Activated naive CD4-positive, alpha-beta T cell treated with anti-CD3 and anti-CD28 coated beads, Interleukin-2, amount 10 ng/mL, durations not matched to agents 7 days and 5 days (primary cell): ENCODE results near the gene TBC1D20.
"Not testable (repeated sequence)": the region's sequence is repeated elsewhere in the genome, so short reads cannot be mapped to it uniquely, and the experiment has no call there.

ENCODE experiments used
- CTCF ChIA-PET: fragments of 350-600 bp; sonication (Branson Sonifier 250); formaldehyde crosslinking; loops from one replicate; lab custom pipeline; 2021; ENCODE audit warnings: antibody characterized with exemption; lab: Charles Lee
- DNase-seq: peaks from one replicate; pipeline ENCODE4 v3.0.0-alpha.2; 2020
- H3K27ac Mint-ChIP-seq: one replicate; pipeline ENCODE4 v1.8.0; 2021; ENCODE audit warnings: mild to moderate bottlenecking, moderate library complexity, mixed read lengths
- H3K27me3 Mint-ChIP-seq: one replicate; pipeline ENCODE4 v1.8.0; 2021; ENCODE audit warnings: mild to moderate bottlenecking, mixed read lengths
- H3K36me3 Mint-ChIP-seq: one replicate; pipeline ENCODE4 v1.8.0; 2021; ENCODE audit warnings: mixed read lengths
- H3K4me1 Mint-ChIP-seq: one replicate; pipeline ENCODE4 v1.8.0; 2021; ENCODE audit warnings: mixed read lengths
- H3K4me3 Mint-ChIP-seq: one replicate; pipeline ENCODE4 v1.8.0; 2021; ENCODE audit warnings: mild to moderate bottlenecking, moderate library complexity, mixed read lengths
- H3K9me3 Mint-ChIP-seq: one replicate; pipeline ENCODE4 v1.8.0; 2021; ENCODE audit warnings: mixed read lengths

The TBC1D20 gene

GRCh38 chr20:481167-481566 lies 18.8 kb upstream of the TBC1D20 start:
- Mint-ChIP-seq H3K9me3 (no peaks in the 10 kb centered on the region), H3K4me1 (peaks cover 53% of the 10 kb centered on the region), H3K27ac (peak overlapping the region; percentile 70), H3K4me3 (no peak overlapping the region), H3K27me3 (no peaks in the 10 kb centered on the region), H3K36me3 (peaks cover 62% of the 10 kb centered on the region)
- CTCF ChIA-PET, result interaction anchor here (1.3 to 5.6 kb wide), 3 partner anchors 119 to 164 kb away, joined by 4 to 51 read pairs (median 7); no protein-coding TSS in a partner anchor
- peak; percentile 33 for DNase-seq

- H3K4me1 Mint-ChIP-seq, result peaks cover 53% of the 10 kb centered on the region
- H3K27me3 Mint-ChIP-seq, result no peaks in the 10 kb centered on the region
- peak overlapping the region; percentile 70 for H3K27ac Mint-ChIP-seq
- H3K4me3 Mint-ChIP-seq, result no peak overlapping the region
- no peaks in the 10 kb centered on the region for H3K9me3 Mint-ChIP-seq
- CTCF ChIA-PET, result interaction anchor here (1.6 to 5.6 kb wide), 3 partner anchors 42 to 126 kb away, joined by 4 to 51 read pairs (median 10); no protein-coding TSS in a partner anchor
- peaks cover 56% of the 10 kb centered on the region for H3K36me3 Mint-ChIP-seq
- no peak for DNase-seq
Observed at GRCh38 chr20:480044-480443, 17.7 kb upstream of the TBC1D20 start.

GRCh38 chr20:479487-479886 lies 17.2 kb upstream of the TBC1D20 start:
- H3K4me1 Mint-ChIP-seq, result peaks cover 53% of the 10 kb centered on the region
- H3K4me3 Mint-ChIP-seq, result no peak overlapping the region
- H3K27me3 Mint-ChIP-seq, result no peaks in the 10 kb centered on the region
- H3K9me3 Mint-ChIP-seq, result no peaks in the 10 kb centered on the region
- no peak overlapping the region for H3K27ac Mint-ChIP-seq
- H3K36me3 Mint-ChIP-seq, result peaks cover 53% of the 10 kb centered on the region
- no peak for DNase-seq
- CTCF ChIA-PET, result interaction anchor here (1.5 to 5.6 kb wide), 5 partner anchors 18 to 125 kb away, joined by 4 to 51 read pairs (median 5); partner anchors contain the start of gene TBC1D20

- CTCF ChIA-PET, result interaction anchor here (0.7 to 5.6 kb wide), 12 partner anchors 17 to 262 kb away, joined by 3 to 51 read pairs (median 4); partner anchors contain the start of gene TBC1D20
- H3K27me3 Mint-ChIP-seq, result no peaks in the 10 kb centered on the region
- H3K9me3 Mint-ChIP-seq, result no peaks in the 10 kb centered on the region
- H3K4me1 Mint-ChIP-seq, result peaks cover 51% of the 10 kb centered on the region
- H3K36me3 Mint-ChIP-seq, result peaks cover 51% of the 10 kb centered on the region
- H3K27ac Mint-ChIP-seq, result peak overlapping the region; percentile 79
- H3K4me3 Mint-ChIP-seq, result no peak overlapping the region
- DNase-seq, result peak; percentile 45
Observed at GRCh38 chr20:478949-479429, 16.7 kb upstream of the TBC1D20 start.

GRCh38 chr20:478010-478948 lies 15.9 kb upstream of the TBC1D20 start:
- H3K27ac Mint-ChIP-seq, result peak overlapping the region; percentile 79
- DNase-seq, result no peak
- CTCF ChIA-PET, result interaction anchor here (0.7 to 5.6 kb wide), 13 partner anchors 16 to 261 kb away, joined by 3 to 51 read pairs (median 4); partner anchors contain the start of gene TBC1D20

GRCh38 chr20:476561-477249 lies 14.4 kb upstream of the TBC1D20 start:
- not testable (repeated sequence) for H3K4me3 Mint-ChIP-seq, H3K27ac Mint-ChIP-seq, DNase-seq, H3K9me3 Mint-ChIP-seq, H3K27me3 Mint-ChIP-seq
- H3K36me3 Mint-ChIP-seq, result peaks cover 42% of the 10 kb centered on the region
- CTCF ChIA-PET, result interaction anchor here (0.7 to 2.5 kb wide), 7 partner anchors 11 to 121 kb away, joined by 3 to 10 read pairs (median 4); no protein-coding TSS in a partner anchor
- H3K4me1 Mint-ChIP-seq, result peaks cover 38% of the 10 kb centered on the region

More at GRCh38 chr20:478010-478948, 15.9 kb upstream of the TBC1D20 start:
- Mint-ChIP-seq H3K36me3 (peaks cover 49% of the 10 kb centered on the region), H3K9me3 (no peaks in the 10 kb centered on the region), H3K4me3 (no peak overlapping the region), H3K27me3 (no peaks in the 10 kb centered on the region), H3K4me1 (peaks cover 49% of the 10 kb centered on the region)

GRCh38 chr20:475463-476357 lies 13.4 kb upstream of the TBC1D20 start:
- Mint-ChIP-seq H3K4me3 (no peak overlapping the region), H3K27ac (no peak overlapping the region), H3K9me3 (peaks cover 5% of the 10 kb centered on the region), H3K4me1 (peaks cover 28% of the 10 kb centered on the region), H3K36me3 (peaks cover 40% of the 10 kb centered on the region), H3K27me3 (peaks cover 4% of the 10 kb centered on the region)
- CTCF ChIA-PET, result interaction anchor here (1.6 to 2.5 kb wide), 2 partner anchors 37 to 120 kb away, joined by 3 to 9 read pairs; no protein-coding TSS in a partner anchor
- no peak for DNase-seq

GRCh38 chr20:474581-474980 lies 12.2 kb upstream of the TBC1D20 start:
- Mint-ChIP-seq H3K4me3 (no peak overlapping the region), H3K9me3 (peaks cover 17% of the 10 kb centered on the region), H3K27me3 (peaks cover 5% of the 10 kb centered on the region), H3K36me3 (peaks cover 37% of the 10 kb centered on the region), H3K27ac (no peak overlapping the region), H3K4me1 (peaks cover 17% of the 10 kb centered on the region)
- CTCF ChIA-PET, result no interaction called here
- no peak for DNase-seq

GRCh38 chr20:472889-473292 lies 10.6 kb upstream of the TBC1D20 start:
- peaks cover 25% of the 10 kb centered on the region for H3K36me3 Mint-ChIP-seq
- H3K9me3 Mint-ChIP-seq, result peaks cover 29% of the 10 kb centered on the region
- H3K27ac Mint-ChIP-seq, result no peak overlapping the region
- CTCF ChIA-PET, result interaction anchor here (1.2 kb wide), 1 partner anchor 118 kb away, joined by 3 read pairs; no protein-coding TSS in a partner anchor
- peaks cover 3% of the 10 kb centered on the region for H3K4me1 Mint-ChIP-seq
- H3K4me3 Mint-ChIP-seq, result no peak overlapping the region
- H3K27me3 Mint-ChIP-seq, result peaks cover 10% of the 10 kb centered on the region
- DNase-seq, result no peak

GRCh38 chr20:472137-472846 lies 10.0 kb upstream of the TBC1D20 start:
- CTCF ChIA-PET, result interaction anchor here (0.6 to 0.8 kb wide), 2 partner anchors 12 to 116 kb away, joined by 3 to 4 read pairs; no protein-coding TSS in a partner anchor

GRCh38 chr20:469746-470490 lies 7.6 kb upstream of the TBC1D20 start:
- Mint-ChIP-seq H3K4me1 (peaks cover 2% of the 10 kb centered on the region), H3K9me3 (peaks cover 34% of the 10 kb centered on the region), H3K36me3 (peaks cover 22% of the 10 kb centered on the region), H3K4me3 (no peak overlapping the region), H3K27ac (no peak overlapping the region), H3K27me3 (peaks cover 14% of the 10 kb centered on the region)
- no peak for DNase-seq
- CTCF ChIA-PET, result no interaction called here

More at GRCh38 chr20:472137-472846, 10.0 kb upstream of the TBC1D20 start:
- peaks cover 33% of the 10 kb centered on the region for H3K9me3 Mint-ChIP-seq
- H3K4me1 Mint-ChIP-seq, result peaks cover 2% of the 10 kb centered on the region
- DNase-seq, result no peak
- H3K36me3 Mint-ChIP-seq, result peaks cover 25% of the 10 kb centered on the region
- H3K4me3 Mint-ChIP-seq, result no peak overlapping the region
- H3K27me3 Mint-ChIP-seq, result peaks cover 10% of the 10 kb centered on the region
- H3K27ac Mint-ChIP-seq, result no peak overlapping the region

GRCh38 chr20:467755-468154 lies 5.4 kb upstream of the TBC1D20 start:
- H3K4me3 Mint-ChIP-seq, result no peak overlapping the region
- peaks cover 34% of the 10 kb centered on the region for H3K9me3 Mint-ChIP-seq
- peaks cover 11% of the 10 kb centered on the region for H3K36me3 Mint-ChIP-seq
- no peak for DNase-seq
- peaks cover 12% of the 10 kb centered on the region for H3K27me3 Mint-ChIP-seq
- H3K27ac Mint-ChIP-seq, result no peak overlapping the region
- CTCF ChIA-PET, result no interaction called here
- peaks cover 6% of the 10 kb centered on the region for H3K4me1 Mint-ChIP-seq
